Measurements from ENCODE around the gene CCDC88C.
A peak's percentile ranks its signal among the peaks of the same experiment; 100 is the strongest.
"Not testable (repeated sequence)": the region's sequence is repeated elsewhere in the genome, so short reads cannot be mapped to it uniquely, and the experiment has no call there.

Gene CCDC88C

GRCh38 chr14:91266276-91266675 lies 151.3 kb downstream of the CCDC88C start:
- WGBS (ENCODE audit: insufficient coverage): 94% methylated on average over 9 of the region's 15 CpGs
- CTCF ChIA-PET, POLR2A ChIA-PET: not testable (repeated sequence)

GRCh38 chr14:91265404-91265803 lies 152.2 kb downstream of the CCDC88C start:
- CTCF ChIA-PET: interaction anchor here (1.3 to 1.6 kb wide), 3 partner anchors 9 to 17 kb away, joined by 3 to 4 read pairs (median 4); no protein-coding TSS in a partner anchor
- Histone ChIP-seq H3K27ac (ENCODE audit: insufficient read depth in 1 of 2, low read depth in 1 of 2, low read length in 2 of 2, poor library complexity in 1 of 2, severe bottlenecking in 2 of 2) (peak overlapping the region in 1 of 2 experiments; percentile 43), H3K36me3 (ENCODE audit: control insufficient read depth in 4 of 4, insufficient read depth in 4 of 4, low read length in 3 of 4) (peaks cover 0 to 6% (median 3%) of the 10 kb centered on the region in 4 experiments), H3K9me3 (ENCODE audit: control extremely low read depth in 1 of 5, control insufficient read depth in 4 of 5, insufficient read depth in 2 of 5, low read depth in 1 of 5, low read length in 4 of 5) (no peaks in the 10 kb centered on the region), H3K4me1 (ENCODE audit: control extremely low read depth in 1 of 4, control insufficient read depth in 4 of 4, insufficient read depth in 4 of 4, low read length in 3 of 4) (peaks cover 0 to 22% (median 19%) of the 10 kb centered on the region in 4 experiments), H3K27me3 (replicated peaks in 2 of 5; ENCODE audit: control insufficient read depth in 4 of 5, insufficient read depth in 5 of 5, low read length in 4 of 5) (peaks cover 0 to 35% (median 12%) of the 10 kb centered on the region in 5 experiments), H3K4me3 (ENCODE audit: control insufficient read depth in 1 of 7, extremely low read depth in 1 of 7, insufficient read depth in 4 of 7, low read depth in 2 of 7, low read length in 6 of 7) (no peak overlapping the region)
- POLR2A ChIA-PET: no interaction called here
- 98% methylated on average over 6 of the region's 7 CpGs for WGBS (ENCODE audit: insufficient coverage)
- no peak for DNase-seq

More at GRCh38 chr14:91266276-91266675, 151.3 kb downstream of the CCDC88C start:
- H3K27me3 ChIP-seq (replicated peaks in 2 of 5; ENCODE audit: control insufficient read depth in 4 of 5, insufficient read depth in 5 of 5, low read length in 4 of 5): peaks cover 0 to 35% (median 12%) of the 10 kb centered on the region in 5 experiments
- H3K9me3 ChIP-seq (ENCODE audit: control extremely low read depth in 1 of 5, control insufficient read depth in 4 of 5, insufficient read depth in 2 of 5, low read depth in 1 of 5, low read length in 4 of 5); H3K36me3 ChIP-seq (ENCODE audit: control insufficient read depth in 4 of 4, insufficient read depth in 4 of 4, low read length in 3 of 4); DNase-seq; H3K4me3 ChIP-seq (ENCODE audit: control insufficient read depth in 1 of 7, extremely low read depth in 1 of 7, insufficient read depth in 4 of 7, low read depth in 2 of 7, low read length in 6 of 7); H3K27ac ChIP-seq (ENCODE audit: insufficient read depth in 1 of 2, low read depth in 1 of 2, low read length in 2 of 2, poor library complexity in 1 of 2, severe bottlenecking in 2 of 2): not testable (repeated sequence)
- peaks cover 0 to 15% (median 12%) of the 10 kb centered on the region in 4 experiments for H3K4me1 ChIP-seq (ENCODE audit: control extremely low read depth in 1 of 4, control insufficient read depth in 4 of 4, insufficient read depth in 4 of 4, low read length in 3 of 4)

GRCh38 chr14:91264151-91265150 lies 153.2 kb downstream of the CCDC88C start:
- peaks cover 0 to 35% (median 12%) of the 10 kb centered on the region in 5 experiments for H3K27me3 ChIP-seq (replicated peaks in 2 of 5; ENCODE audit: control insufficient read depth in 4 of 5, insufficient read depth in 5 of 5, low read length in 4 of 5)
- H3K9me3 ChIP-seq (ENCODE audit: control extremely low read depth in 1 of 5, control insufficient read depth in 4 of 5, insufficient read depth in 2 of 5, low read depth in 1 of 5, low read length in 4 of 5): no peaks in the 10 kb centered on the region
- 8% methylated on average over 40 of the region's 69 CpGs for WGBS (ENCODE audit: insufficient coverage)
- peak overlapping the region; percentile 13 to 54 (median 39) for H3K4me3 ChIP-seq (ENCODE audit: control insufficient read depth in 1 of 7, extremely low read depth in 1 of 7, insufficient read depth in 4 of 7, low read depth in 2 of 7, low read length in 6 of 7)
- DNase-seq: peak in 1 of 3 donors; percentile 31
- CTCF ChIA-PET: interaction anchor here (1.3 to 2.1 kb wide), 4 partner anchors 10 to 30 kb away, joined by 3 to 5 read pairs (median 4); no protein-coding TSS in a partner anchor
- POLR2A ChIA-PET: no interaction called here
- H3K27ac ChIP-seq (ENCODE audit: insufficient read depth in 1 of 2, low read depth in 1 of 2, low read length in 2 of 2, poor library complexity in 1 of 2, severe bottlenecking in 2 of 2): peak overlapping the region in 1 of 2 experiments; percentile 46
- peaks cover 0 to 3% (median 0%) of the 10 kb centered on the region in 4 experiments for H3K36me3 ChIP-seq (ENCODE audit: control insufficient read depth in 4 of 4, insufficient read depth in 4 of 4, low read length in 3 of 4)
- peaks cover 0 to 26% (median 21%) of the 10 kb centered on the region in 4 experiments for H3K4me1 ChIP-seq (ENCODE audit: control extremely low read depth in 1 of 4, control insufficient read depth in 4 of 4, insufficient read depth in 4 of 4, low read length in 3 of 4)

GRCh38 chr14:91263329-91263728 lies 154.3 kb downstream of the CCDC88C start:
- Histone ChIP-seq H3K27me3 (replicated peaks in 2 of 5; ENCODE audit: control insufficient read depth in 4 of 5, insufficient read depth in 5 of 5, low read length in 4 of 5) (peaks cover 0 to 35% (median 12%) of the 10 kb centered on the region in 5 experiments), H3K4me3 (ENCODE audit: control insufficient read depth in 1 of 7, extremely low read depth in 1 of 7, insufficient read depth in 4 of 7, low read depth in 2 of 7, low read length in 6 of 7) (no peak overlapping the region)

GRCh38 chr14:91261986-91262549 lies 155.6 kb downstream of the CCDC88C start:
- no peak overlapping the region for H3K4me3 ChIP-seq (ENCODE audit: control insufficient read depth in 1 of 7, extremely low read depth in 1 of 7, insufficient read depth in 4 of 7, low read depth in 2 of 7, low read length in 6 of 7)
- H3K27me3 ChIP-seq (replicated peaks in 2 of 5; ENCODE audit: control insufficient read depth in 4 of 5, insufficient read depth in 5 of 5, low read length in 4 of 5): peaks cover 0 to 41% (median 12%) of the 10 kb centered on the region in 5 experiments
- peaks cover 4 to 40% (median 30%) of the 10 kb centered on the region in 4 experiments for H3K4me1 ChIP-seq (ENCODE audit: control extremely low read depth in 1 of 4, control insufficient read depth in 4 of 4, insufficient read depth in 4 of 4, low read length in 3 of 4)
- no peak for DNase-seq
- CTCF ChIA-PET: interaction anchor here (1.1 to 1.8 kb wide), 2 partner anchors 13 to 85 kb away, joined by 3 to 5 read pairs; no protein-coding TSS in a partner anchor
- POLR2A ChIA-PET: interaction anchor here (1.6 kb wide), 1 partner anchor 12 kb away, joined by 7 read pairs; no protein-coding TSS in a partner anchor
- H3K36me3 ChIP-seq (ENCODE audit: control insufficient read depth in 4 of 4, insufficient read depth in 4 of 4, low read length in 3 of 4): no peaks in the 10 kb centered on the region
- no peak overlapping the region for H3K27ac ChIP-seq (ENCODE audit: insufficient read depth in 1 of 2, low read depth in 1 of 2, low read length in 2 of 2, poor library complexity in 1 of 2, severe bottlenecking in 2 of 2)
- 98% methylated on average over 9 of the region's 11 CpGs for WGBS (ENCODE audit: insufficient coverage)
- no peaks in the 10 kb centered on the region for H3K9me3 ChIP-seq (ENCODE audit: control extremely low read depth in 1 of 5, control insufficient read depth in 4 of 5, insufficient read depth in 2 of 5, low read depth in 1 of 5, low read length in 4 of 5)

More at GRCh38 chr14:91263329-91263728, 154.3 kb downstream of the CCDC88C start:
- 96% methylated on average over 2 of the region's 2 CpGs for WGBS (ENCODE audit: insufficient coverage)
- POLR2A ChIA-PET: no interaction called here
- DNase-seq: no peak
- H3K36me3 ChIP-seq (ENCODE audit: control insufficient read depth in 4 of 4, insufficient read depth in 4 of 4, low read length in 3 of 4): no peaks in the 10 kb centered on the region
- H3K9me3 ChIP-seq (ENCODE audit: control extremely low read depth in 1 of 5, control insufficient read depth in 4 of 5, insufficient read depth in 2 of 5, low read depth in 1 of 5, low read length in 4 of 5): no peaks in the 10 kb centered on the region
- H3K4me1 ChIP-seq (ENCODE audit: control extremely low read depth in 1 of 4, control insufficient read depth in 4 of 4, insufficient read depth in 4 of 4, low read length in 3 of 4): peaks cover 0 to 29% (median 22%) of the 10 kb centered on the region in 4 experiments
- CTCF ChIA-PET: interaction anchor here (0.9 to 2.1 kb wide), 3 partner anchors 14 to 29 kb away, joined by 3 to 5 read pairs (median 3); no protein-coding TSS in a partner anchor
- no peak overlapping the region for H3K27ac ChIP-seq (ENCODE audit: insufficient read depth in 1 of 2, low read depth in 1 of 2, low read length in 2 of 2, poor library complexity in 1 of 2, severe bottlenecking in 2 of 2)

- no peaks in the 10 kb centered on the region for H3K36me3 ChIP-seq (ENCODE audit: control insufficient read depth in 4 of 4, insufficient read depth in 4 of 4, low read length in 3 of 4)
- H3K4me1 ChIP-seq (ENCODE audit: control extremely low read depth in 1 of 4, control insufficient read depth in 4 of 4, insufficient read depth in 4 of 4, low read length in 3 of 4): peaks cover 4 to 41% (median 30%) of the 10 kb centered on the region in 4 experiments
- H3K27ac ChIP-seq (ENCODE audit: insufficient read depth in 1 of 2, low read depth in 1 of 2, low read length in 2 of 2, poor library complexity in 1 of 2, severe bottlenecking in 2 of 2): no peak overlapping the region
- peaks cover 0 to 44% (median 12%) of the 10 kb centered on the region in 5 experiments for H3K27me3 ChIP-seq (replicated peaks in 2 of 5; ENCODE audit: control insufficient read depth in 4 of 5, insufficient read depth in 5 of 5, low read length in 4 of 5)
- no peak overlapping the region for H3K4me3 ChIP-seq (ENCODE audit: control insufficient read depth in 1 of 7, extremely low read depth in 1 of 7, insufficient read depth in 4 of 7, low read depth in 2 of 7, low read length in 6 of 7)
- CTCF ChIA-PET: interaction anchor here (1.7 to 1.8 kb wide), 2 partner anchors 9 to 84 kb away, joined by 5 to 7 read pairs; no protein-coding TSS in a partner anchor
- peak in 2 of 3 donors; percentile 88 to 92 for DNase-seq
- H3K9me3 ChIP-seq (ENCODE audit: control extremely low read depth in 1 of 5, control insufficient read depth in 4 of 5, insufficient read depth in 2 of 5, low read depth in 1 of 5, low read length in 4 of 5): no peaks in the 10 kb centered on the region
- 90% methylated on average over 4 of the region's 5 CpGs for WGBS (ENCODE audit: insufficient coverage)
- POLR2A ChIA-PET: interaction anchor here (1.6 kb wide), 1 partner anchor 11 kb away, joined by 7 read pairs; no protein-coding TSS in a partner anchor
Measured at GRCh38 chr14:91261115-91261514, 156.5 kb downstream of the CCDC88C start.

Data from common myeloid progenitor, CD34-positive (primary cell).